CD4-positive, alpha-beta T cell (primary cell): ENCODE data around the gene MAP3K5. TPM values are rescaled to one million over a fixed set of nuclear protein-coding genes. Genes with fewer than 3 reads are reported as not detected.
"Not testable (repeated sequence)": the region's sequence is repeated elsewhere in the genome, so short reads cannot be mapped to it uniquely, and the experiment has no call there.

Experiments
- ATAC-seq: fragments of 200-7000 bp; cut with Tn5 transposase; one replicate; pipeline ENCODE4 v1.10.0; 2022; ENCODE audit warnings: mild to moderate bottlenecking; ENCODE audit not compliant: poor library complexity
- CTCF ChIA-PET: fragments of 350-600 bp; sonication (Branson Sonifier 250); formaldehyde crosslinking; loops from one replicate; lab custom pipeline; 2021; ENCODE audit warnings: antibody characterized with exemption, inconsistent platforms; lab: Charles Lee
- POLR2A ChIA-PET: fragments of 350-600 bp; sonication (Branson Sonifier 250); formaldehyde crosslinking; loops from one replicate; lab custom pipeline; 2021; ENCODE audit warnings: antibody characterized with exemption, inconsistent platforms; lab: Charles Lee
- DNase-seq, 14 experiments: peaks; one replicate each; pipeline ENCODE4 v3.0.0-alpha.2; 2013 to 2020; ENCODE audit warnings: mixed read lengths in 2 of 14
- H3K27ac ChIP-seq, 2 donors: one replicate each; pipeline versions ENCODE4 v1.5.1 to v1.7.0; 2013; ENCODE audit warnings: low read length in 2 of 2, low read depth in 1 of 2, mild to moderate bottlenecking in 1 of 2
- H3K27me3 ChIP-seq, 2 experiments: 1 replicate in 1 of 2; 2 replicates in 1 of 2; pipeline versions ENCODE4 v1.6.1 to v1.7.0; 2013; ENCODE audit warnings: low read length in 2 of 2, control low read depth in 1 of 2, mild to moderate bottlenecking in 1 of 2, moderate library complexity in 1 of 2; ENCODE audit not compliant: insufficient read depth in 2 of 2, control insufficient read depth in 1 of 2
- H3K36me3 ChIP-seq: one replicate; pipeline ENCODE4 v1.6.1; 2013; ENCODE audit warnings: low read length, control low read depth; ENCODE audit not compliant: insufficient read depth
- H3K4me1 ChIP-seq: one replicate; pipeline ENCODE4 v1.6.1; 2013; ENCODE audit warnings: low read length, control low read depth; ENCODE audit not compliant: insufficient read depth
- H3K4me3 ChIP-seq: one replicate; pipeline ENCODE4 v1.5.1; 2013; ENCODE audit warnings: mild to moderate bottlenecking, low read length, moderate library complexity
- H3K9me3 ChIP-seq, 2 experiments: 1 replicate in 1 of 2; 2 replicates in 1 of 2; pipeline versions ENCODE4 v1.6.1 to v1.7.0; 2013; ENCODE audit warnings: low read length in 2 of 2, mild to moderate bottlenecking in 2 of 2, control low read depth in 1 of 2, moderate library complexity in 1 of 2; ENCODE audit not compliant: control insufficient read depth in 1 of 2, insufficient read depth in 1 of 2
- H3K27ac Mint-ChIP-seq: one replicate; pipeline ENCODE4 v1.8.0; 2020; ENCODE audit warnings: mixed read lengths
- H3K27me3 Mint-ChIP-seq: one replicate; pipeline ENCODE4 v1.8.0; 2021; ENCODE audit warnings: mixed read lengths
- H3K36me3 Mint-ChIP-seq: one replicate; pipeline ENCODE4 v1.8.0; 2021; ENCODE audit warnings: low read depth, mixed read lengths
- H3K4me1 Mint-ChIP-seq: one replicate; pipeline ENCODE4 v1.8.0; 2021; ENCODE audit warnings: low read depth, mixed read lengths
- H3K4me3 Mint-ChIP-seq: one replicate; pipeline ENCODE4 v1.8.0; 2020; ENCODE audit warnings: mild to moderate bottlenecking, mixed read lengths
- H3K9me3 Mint-ChIP-seq: one replicate; pipeline ENCODE4 v1.8.0; 2020; ENCODE audit warnings: mixed read lengths
- intact Hi-C, 2 experiments: fragments of 100-400 bp; cut with DNase I in 1 of 2; cut with micrococcal nuclease in 1 of 2; formaldehyde crosslinking; loops; one replicate each; pipeline versions ENCODE4 v1.15.1 to v1.9.0; 2023 to 2025; cut with DNase I, micrococcal nuclease
- total RNA-seq, 174 experiments: library from RNA in 2 of 174; stranded (reverse) in 2 of 174; gene quantifications; one replicate each; pipeline ENCODE4 v1.2.3 and lab custom pipeline; 2021 to 2026
- TF ChIP-seq, protein P1 (sequence below): fragments of 200-600 bp; IDR thresholded peaks from one replicate; pipeline ENCODE4 v1.8.0; 2022; ENCODE audit warnings: antibody characterized with exemption, mild to moderate bottlenecking

MAP3K5 gene
- total RNA-seq, 2 experiments from 2014 or later = 12.9 to 14.1 TPM

DNA sequence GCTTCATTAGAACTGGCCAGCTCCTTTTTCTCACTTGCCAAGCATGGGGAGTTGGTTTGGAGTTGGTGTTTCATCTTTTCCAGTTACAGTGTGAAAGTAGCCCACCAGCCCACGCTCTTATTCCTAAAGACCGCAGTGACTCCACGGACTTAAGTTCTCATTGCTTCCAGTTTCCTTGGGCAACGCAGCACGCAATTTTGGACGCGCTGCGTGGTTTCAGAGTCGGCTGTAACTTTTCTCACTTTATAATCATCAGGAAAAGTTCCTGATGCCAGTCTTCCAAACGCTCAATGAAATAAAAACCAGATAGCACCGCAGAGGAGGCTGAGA, 29.7 kb upstream of the MAP3K5 start:
- Mint-ChIP-seq H3K36me3 (peaks cover 26% of the 10 kb centered on the region), H3K27me3 (peaks cover 5% of the 10 kb centered on the region), H3K4me3 (peak overlapping the region; percentile 95), H3K4me1 (peaks cover 44% of the 10 kb centered on the region), H3K27ac (peak overlapping the region; percentile 90), H3K9me3 (no peaks in the 10 kb centered on the region)
- Histone ChIP-seq H3K27ac (peak overlapping the region; percentile 32 to 77), H3K36me3 (peaks cover 16% of the 10 kb centered on the region), H3K27me3 (no peaks in the 10 kb centered on the region), H3K4me1 (peaks cover 12% of the 10 kb centered on the region), H3K4me3 (peak overlapping the region; percentile 73), H3K9me3 (no peaks in the 10 kb centered on the region)
- peak in 2 of 14 experiments; percentile 1 to 10 for DNase-seq
- ATAC-seq = peak; percentile 0
- TF ChIP-seq, protein P1, sequence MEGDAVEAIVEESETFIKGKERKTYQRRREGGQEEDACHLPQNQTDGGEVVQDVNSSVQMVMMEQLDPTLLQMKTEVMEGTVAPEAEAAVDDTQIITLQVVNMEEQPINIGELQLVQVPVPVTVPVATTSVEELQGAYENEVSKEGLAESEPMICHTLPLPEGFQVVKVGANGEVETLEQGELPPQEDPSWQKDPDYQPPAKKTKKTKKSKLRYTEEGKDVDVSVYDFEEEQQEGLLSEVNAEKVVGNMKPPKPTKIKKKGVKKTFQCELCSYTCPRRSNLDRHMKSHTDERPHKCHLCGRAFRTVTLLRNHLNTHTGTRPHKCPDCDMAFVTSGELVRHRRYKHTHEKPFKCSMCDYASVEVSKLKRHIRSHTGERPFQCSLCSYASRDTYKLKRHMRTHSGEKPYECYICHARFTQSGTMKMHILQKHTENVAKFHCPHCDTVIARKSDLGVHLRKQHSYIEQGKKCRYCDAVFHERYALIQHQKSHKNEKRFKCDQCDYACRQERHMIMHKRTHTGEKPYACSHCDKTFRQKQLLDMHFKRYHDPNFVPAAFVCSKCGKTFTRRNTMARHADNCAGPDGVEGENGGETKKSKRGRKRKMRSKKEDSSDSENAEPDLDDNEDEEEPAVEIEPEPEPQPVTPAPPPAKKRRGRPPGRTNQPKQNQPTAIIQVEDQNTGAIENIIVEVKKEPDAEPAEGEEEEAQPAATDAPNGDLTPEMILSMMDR = no peak
- POLR2A ChIA-PET = interaction anchor here (0.6 to 2.5 kb wide), 12 partner anchors 8 to 548 kb away, joined by 3 to 56 read pairs (median 3); partner anchors contain the start of genes BCLAF1, MAP3K5 and SLC35D3
- intact Hi-C loops = loop anchor here (1.0 to 10.0 kb wide), 3 partner anchors 29 to 537 kb away; partner anchors contain the start of genes BCLAF1 (in 1 of the 2) and IFNGR1 (in 1 of the 2)
- CTCF ChIA-PET = interaction anchor here (0.6 to 2.8 kb wide), 8 partner anchors 27 to 1638 kb away, joined by 3 to 13 read pairs (median 4); partner anchors contain the start of gene MAP3K5

DNA sequence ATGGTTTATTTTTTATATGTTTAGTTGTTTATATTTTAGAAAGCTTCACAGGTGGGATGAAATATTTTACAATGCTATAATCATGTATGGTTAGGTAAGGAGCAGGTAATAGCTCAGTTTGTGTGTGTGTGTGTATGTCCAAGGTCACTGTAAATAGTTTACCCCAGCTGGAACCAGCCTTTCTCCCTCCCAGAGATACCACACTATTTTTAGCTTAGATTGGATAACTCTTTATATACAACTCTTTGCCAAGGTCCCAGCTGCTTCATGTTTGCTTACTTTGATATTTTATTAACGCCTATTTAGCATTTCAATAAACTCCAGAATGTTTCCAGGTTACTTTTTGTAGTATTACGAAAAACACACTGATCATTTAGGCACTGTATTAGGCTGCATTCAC, 28.3 kb upstream of the MAP3K5 start:
- no peaks in the 10 kb centered on the region for H3K9me3 Mint-ChIP-seq
- ChIA-PET CTCF (no interaction called here), POLR2A (interaction anchor here (0.6 kb wide), 1 partner anchor 38 kb away, joined by 3 read pairs; no protein-coding TSS in a partner anchor)
- H3K27me3 Mint-ChIP-seq = peaks cover 10% of the 10 kb centered on the region
- H3K36me3 Mint-ChIP-seq = peaks cover 14% of the 10 kb centered on the region
- no peak for ATAC-seq
- Histone ChIP-seq H3K36me3 (peaks cover 2% of the 10 kb centered on the region), H3K9me3 (no peaks in the 10 kb centered on the region), H3K4me3 (no peak overlapping the region), H3K27me3 (no peaks in the 10 kb centered on the region), H3K27ac (no peak overlapping the region), H3K4me1 (peaks cover 12% of the 10 kb centered on the region)
- no peak for DNase-seq
- peaks cover 34% of the 10 kb centered on the region for H3K4me1 Mint-ChIP-seq
- TF ChIP-seq, protein P1 = no peak
- H3K4me3 Mint-ChIP-seq = peak overlapping the region; percentile 30
- intact Hi-C loops = loop anchor here in 1 of 2 experiments (2.0 to 10.0 kb wide), 3 partner anchors 26 to 536 kb away; partner anchors contain the start of genes BCLAF1 and IFNGR1
- H3K27ac Mint-ChIP-seq = peak overlapping the region; percentile 90

DNA sequence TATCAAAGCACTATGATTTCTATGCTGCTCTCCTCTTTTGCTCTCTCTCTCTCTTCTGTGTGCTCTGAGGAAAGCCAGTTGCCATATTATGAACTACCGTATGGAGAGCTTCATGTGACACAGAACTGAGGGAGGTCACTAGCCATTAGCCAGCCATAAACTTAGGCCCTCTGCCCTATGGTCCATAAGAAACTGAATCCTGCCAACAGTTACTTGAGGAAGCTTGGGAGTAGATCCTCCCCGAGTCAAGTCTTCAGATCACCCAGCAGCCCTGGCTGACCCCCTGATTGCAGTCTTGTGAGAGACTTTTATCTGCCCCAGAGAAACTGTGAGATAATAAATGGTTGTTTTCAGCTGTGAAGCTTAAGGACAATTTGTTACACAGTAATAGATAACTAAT, 24.4 kb upstream of the MAP3K5 start:
- Mint-ChIP-seq H3K27ac (no peak overlapping the region), H3K36me3 (no peaks in the 10 kb centered on the region), H3K27me3 (peaks cover 10% of the 10 kb centered on the region), H3K4me3 (no peak overlapping the region), H3K9me3 (no peaks in the 10 kb centered on the region), H3K4me1 (peaks cover 6% of the 10 kb centered on the region)
- ChIA-PET CTCF (interaction anchor here (1.4 kb wide), 1 partner anchor 24 kb away, joined by 5 read pairs; the partner anchor contains the start of gene MAP3K5), POLR2A (no interaction called here)
- no peak for ATAC-seq
- Histone ChIP-seq H3K27me3 (no peaks in the 10 kb centered on the region), H3K36me3 (no peaks in the 10 kb centered on the region), H3K27ac (no peak overlapping the region), H3K9me3 (no peaks in the 10 kb centered on the region), H3K4me1 (no peaks in the 10 kb centered on the region), H3K4me3 (no peak overlapping the region)
- no peak for DNase-seq
- TF ChIP-seq, protein P1 = no peak
- intact Hi-C loops = no loop called here

DNA sequence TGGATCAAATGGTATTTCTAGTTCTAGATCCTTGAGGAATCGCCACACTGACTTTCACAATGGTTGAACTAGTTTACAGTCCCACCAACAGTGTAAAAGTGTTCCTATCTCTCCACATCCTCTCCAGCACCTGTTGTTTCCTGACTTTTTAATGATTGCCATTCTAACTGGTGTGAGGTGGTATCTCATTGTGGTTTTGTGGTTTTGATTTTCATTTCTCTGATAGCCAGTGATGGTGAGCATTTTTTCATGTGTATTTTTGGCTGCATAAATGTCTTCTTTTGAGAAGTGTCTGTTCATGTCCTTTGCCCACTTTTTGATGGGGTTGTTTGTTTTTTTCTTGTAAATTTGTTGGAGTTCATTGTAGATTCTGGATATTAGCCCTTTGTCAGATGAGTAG, 23.3 kb upstream of the MAP3K5 start:
- H3K27ac ChIP-seq, H3K4me1 Mint-ChIP-seq, intact Hi-C loops, DNase-seq, CTCF ChIA-PET, H3K9me3 ChIP-seq, H3K36me3 Mint-ChIP-seq, H3K36me3 ChIP-seq, H3K27ac Mint-ChIP-seq, H3K4me3 ChIP-seq, H3K27me3 ChIP-seq, ATAC-seq, H3K4me3 Mint-ChIP-seq, H3K4me1 ChIP-seq, POLR2A ChIA-PET, H3K9me3 Mint-ChIP-seq: not testable (repeated sequence)
- peaks cover 10% of the 10 kb centered on the region for H3K27me3 Mint-ChIP-seq
